Smooth muscle cell of the pulmonary artery (primary cell): ENCODE results near the gene OR52B6. TPM values are rescaled to one million over a fixed set of nuclear protein-coding genes. Genes with fewer than 3 reads are reported as not detected.

Experiments
- total RNA-seq: library from RNA; depleted of rRNA; stranded (reverse); fragments of >200 nt; gene quantifications from 2 replicates; pipeline ENCODE4 v1.2.3, GENCODE V29; 2014

The OR52B6 gene, protein sequence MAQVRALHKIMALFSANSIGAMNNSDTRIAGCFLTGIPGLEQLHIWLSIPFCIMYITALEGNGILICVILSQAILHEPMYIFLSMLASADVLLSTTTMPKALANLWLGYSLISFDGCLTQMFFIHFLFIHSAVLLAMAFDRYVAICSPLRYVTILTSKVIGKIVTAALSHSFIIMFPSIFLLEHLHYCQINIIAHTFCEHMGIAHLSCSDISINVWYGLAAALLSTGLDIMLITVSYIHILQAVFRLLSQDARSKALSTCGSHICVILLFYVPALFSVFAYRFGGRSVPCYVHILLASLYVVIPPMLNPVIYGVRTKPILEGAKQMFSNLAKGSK
- total RNA-seq: not detected in 2 replicates

DNA sequence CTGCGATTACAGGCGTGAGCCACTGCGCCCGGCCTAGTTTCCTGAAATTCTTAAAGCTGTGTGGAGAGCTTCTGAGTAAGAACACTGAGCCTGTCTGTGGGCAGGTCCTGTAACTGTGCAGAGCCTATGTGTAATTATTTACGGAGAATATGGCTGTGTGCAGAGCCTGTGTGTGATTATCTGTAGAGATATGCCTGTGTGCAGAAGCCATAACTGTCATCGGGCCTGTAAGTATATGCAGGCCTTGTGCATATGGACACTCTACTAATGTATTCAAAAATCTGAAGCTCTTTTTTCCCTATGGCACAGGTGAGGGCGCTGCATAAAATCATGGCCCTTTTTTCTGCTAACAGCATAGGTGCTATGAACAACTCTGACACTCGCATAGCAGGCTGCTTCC lies at the start of gene OR52B6:
TSS of gene OR52B6 (plus strand) at position 301 of the 400 bp plus-strand sequence. CDS start at position 301, 0 bp downstream.

DNA sequence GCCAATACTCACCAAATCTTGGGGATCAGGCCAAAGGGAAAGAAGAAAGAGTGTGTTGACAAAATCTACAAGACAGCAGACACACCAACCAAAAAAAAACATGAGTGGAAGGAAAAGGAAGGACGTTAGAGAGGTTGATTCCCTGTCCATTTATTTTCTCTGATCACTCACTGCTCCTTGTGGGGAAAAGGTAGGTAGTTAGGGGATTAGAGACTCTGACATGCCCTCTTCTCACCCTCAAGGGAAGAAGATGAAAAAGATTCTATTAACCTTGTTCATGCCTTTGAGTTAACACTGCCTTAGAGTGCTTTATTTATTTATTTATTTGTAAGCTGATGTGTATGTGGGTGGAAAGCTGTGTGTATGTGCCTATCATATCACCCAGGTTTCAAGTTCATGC lies 32.2 kb upstream of the OR52B6 start, which contains the start of gene OR52H1:
TSS of gene OR52H1 (minus strand) at position 101 of the 400 bp plus-strand sequence. CDS start 3,035 bp downstream, outside the sequence.

DNA sequence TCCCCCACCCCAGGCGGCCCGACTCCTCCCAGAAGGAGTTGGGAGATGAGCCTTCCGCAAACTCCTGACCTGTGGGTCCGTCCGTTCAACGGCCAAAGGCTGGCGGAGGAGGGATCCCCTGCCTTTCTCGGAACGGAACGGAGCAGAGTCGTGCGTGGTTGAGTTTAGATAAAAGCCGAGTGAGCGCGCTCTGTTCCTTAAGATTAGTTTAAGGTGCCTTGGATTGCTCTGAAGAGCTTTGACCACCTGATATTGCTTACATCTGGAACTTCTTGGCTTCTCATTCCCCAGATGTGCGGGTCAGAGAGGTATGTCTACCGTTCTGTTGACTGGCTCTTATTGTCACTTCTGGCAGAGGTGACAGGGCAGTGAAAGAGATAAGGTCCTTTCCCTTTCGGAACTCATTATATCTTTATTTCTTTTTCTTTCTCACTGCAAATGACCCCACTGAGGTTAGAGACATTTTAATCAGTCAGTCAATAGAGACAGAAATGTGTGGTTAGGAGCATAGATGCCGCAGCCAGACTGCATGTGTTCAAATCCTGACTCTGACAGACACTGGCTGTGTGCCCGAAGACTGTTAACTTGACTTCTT lies 16.0 kb downstream of the OR52B6 start, which contains the start of gene TRIM6:
TSS of gene TRIM6 (plus strand) at position 31 of the 595 bp plus-strand sequence. CDS start at position 292, 261 bp downstream.

DNA sequence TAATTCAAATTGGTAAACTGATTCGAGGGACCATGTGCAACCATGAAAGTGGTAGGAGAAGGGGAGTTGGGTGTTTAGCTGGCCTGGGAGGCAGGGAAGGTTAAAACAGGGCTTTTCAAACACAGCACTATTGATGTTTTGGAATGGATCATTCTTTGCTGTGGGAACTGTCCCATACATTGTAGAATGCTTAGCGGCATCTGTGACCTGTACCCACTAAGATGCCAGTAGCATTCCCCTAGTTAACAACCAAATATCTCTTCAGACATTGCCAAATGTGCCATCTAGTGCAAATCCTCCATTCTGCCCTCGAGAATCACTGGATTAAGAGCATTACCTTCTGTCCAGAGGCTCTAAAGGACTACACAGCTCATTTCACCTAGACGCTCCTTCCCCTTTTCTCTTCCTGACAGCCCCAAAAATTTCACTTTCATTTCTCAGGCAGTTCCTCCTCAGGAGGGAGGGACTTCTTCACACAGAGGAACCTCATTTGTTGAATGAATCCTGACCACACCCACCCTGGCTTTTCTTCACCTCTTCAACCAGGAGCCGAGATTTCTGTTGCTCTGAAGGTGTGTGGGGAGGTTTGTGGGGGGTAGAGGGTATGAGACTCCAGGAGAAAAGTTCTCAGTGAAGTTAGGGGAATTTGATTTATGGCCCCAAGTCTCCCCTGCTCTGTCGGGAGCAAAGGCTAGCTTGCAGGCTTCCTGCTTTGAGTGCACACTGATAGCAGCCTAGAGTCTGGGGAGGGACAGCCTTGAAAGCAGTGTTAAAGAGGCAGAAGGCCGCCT lies 44.0 kb downstream of the OR52B6 start, which contains the start of gene TRIM34:
TSS of gene TRIM34 (plus strand) at position 513 of the 791 bp plus-strand sequence. CDS start 7,331 bp downstream, outside the sequence.

Other genes with a start within 250 kb of the OR52B6 start
- gene OR51B5, start 237.4 kb upstream of the OR52B6 start, total RNA-seq: 0.13 and 0.17 TPM in 2 replicates
- gene OR51B6, start 229.4 kb upstream of the OR52B6 start, total RNA-seq: not detected in 2 replicates
- gene OR51M1, start 197.1 kb upstream of the OR52B6 start, total RNA-seq: not detected in 2 replicates
- gene OR51Q1, start 158.8 kb upstream of the OR52B6 start, total RNA-seq: not detected in 2 replicates
- gene OR51I1, start 139.4 kb upstream of the OR52B6 start, total RNA-seq: not detected in 2 replicates
- gene OR51I2, start 131.6 kb upstream of the OR52B6 start, total RNA-seq: not detected in 2 replicates
- gene OR52D1, start 92.2 kb upstream of the OR52B6 start, total RNA-seq: not detected in 2 replicates
- gene UBQLN3, start 70.9 kb upstream of the OR52B6 start, total RNA-seq: 0.10 and 0.26 TPM in 2 replicates
- 0.23 and 0.33 TPM in 2 replicates for gene UBQLNL, start 64.2 kb upstream of the OR52B6 start, total RNA-seq
- 0.91 and 0.99 TPM in 2 replicates for gene OR52H1, start 32.3 kb upstream of the OR52B6 start, total RNA-seq
- gene TRIM6, start 15.8 kb downstream of the OR52B6 start, total RNA-seq: 3.0 and 5.1 TPM in 2 replicates
- gene TRIM34, start 44.1 kb downstream of the OR52B6 start, total RNA-seq: 7.8 and 14.9 TPM in 2 replicates
- gene TRIM5, start 104.2 kb downstream of the OR52B6 start, total RNA-seq: 28.7 and 41.6 TPM in 2 replicates
- gene TRIM22, start 108.9 kb downstream of the OR52B6 start, total RNA-seq: 111 and 122 TPM in 2 replicates
- not detected in 2 replicates for gene OR56B1, start 155.6 kb downstream of the OR52B6 start, total RNA-seq
- gene OR52N4, start 173.4 kb downstream of the OR52B6 start, total RNA-seq: not detected in 2 replicates
- gene OR52N5, start 202.5 kb downstream of the OR52B6 start, total RNA-seq: not detected in 2 replicates
- not detected in 2 replicates for gene OR52N1, start 210.4 kb downstream of the OR52B6 start, total RNA-seq
- gene OR52N2, start 228.0 kb downstream of the OR52B6 start, total RNA-seq: not detected in 2 replicates